ENCODE measurements around the gene LRPPRC.

Gene LRPPRC

GRCh38 chr2:43840965-43841364 is 154.8 kb downstream of the LRPPRC start:
- peaks cover 18% of the 10 kb centered on the region for H3K27me3 Mint-ChIP-seq (ENCODE audit: low read depth, poor library complexity)
- TF ChIP-seq CTCF (IDR thresholded peaks at IDR 0.05): no peak
- DNase-seq: no peak
- no peaks in the 10 kb centered on the region for H3K36me3 Mint-ChIP-seq (ENCODE audit: low read depth)
- H3K27ac Mint-ChIP-seq: peak overlapping the region; percentile 36
- H3K9me3 Mint-ChIP-seq: no peaks in the 10 kb centered on the region
- no peak overlapping the region for H3K4me3 Mint-ChIP-seq
- H3K4me1 Mint-ChIP-seq: no peaks in the 10 kb centered on the region

- no peak overlapping the region for H3K27ac Mint-ChIP-seq
- H3K4me1 Mint-ChIP-seq: no peaks in the 10 kb centered on the region
- TF ChIP-seq CTCF (IDR thresholded peaks at IDR 0.05): no peak
- peaks cover 20% of the 10 kb centered on the region for H3K27me3 Mint-ChIP-seq (ENCODE audit: low read depth, poor library complexity)
- H3K9me3 Mint-ChIP-seq: peaks cover 3% of the 10 kb centered on the region
- no peak for DNase-seq
- no peak overlapping the region for H3K4me3 Mint-ChIP-seq
- H3K36me3 Mint-ChIP-seq (ENCODE audit: low read depth): no peaks in the 10 kb centered on the region
Measured at GRCh38 chr2:43839776-43840564, 155.8 kb downstream of the LRPPRC start.

- H3K4me3 Mint-ChIP-seq: no peak within 1 kb of the TSS
- no peak for TF ChIP-seq CTCF (IDR thresholded peaks at IDR 0.05)
- H3K27ac Mint-ChIP-seq: no peak within 1 kb of the TSS
Measured at GRCh38 chr2:43838560-43839267, 157.1 kb downstream of the LRPPRC start, which contains the start of the genes ABCG5 and ABCG8. Gene ABCG5 (minus strand): TSS chr2:43838839. CDS start chr2:43838679, 160 bp downstream. Gene ABCG8 (plus strand): TSS chr2:43838971. CDS start chr2:43839054, 83 bp downstream.

GRCh38 chr2:43837831-43838559 is 157.8 kb downstream of the LRPPRC start:
- no peak overlapping the region for H3K27ac Mint-ChIP-seq
- peaks cover 3% of the 10 kb centered on the region for H3K9me3 Mint-ChIP-seq
- peaks cover 17% of the 10 kb centered on the region for H3K27me3 Mint-ChIP-seq (ENCODE audit: low read depth, poor library complexity)
- H3K36me3 Mint-ChIP-seq (ENCODE audit: low read depth): no peaks in the 10 kb centered on the region
- H3K4me1 Mint-ChIP-seq: no peaks in the 10 kb centered on the region
- TF ChIP-seq CTCF (IDR thresholded peaks at IDR 0.05): no peak
- DNase-seq: no peak
- no peak overlapping the region for H3K4me3 Mint-ChIP-seq

More at GRCh38 chr2:43838560-43839267, 157.1 kb downstream of the LRPPRC start, which contains the start of the genes ABCG5 and ABCG8:
- DNase-seq: no peak
- peaks cover 17% of the 10 kb centered on the region for H3K27me3 Mint-ChIP-seq (ENCODE audit: low read depth, poor library complexity)
- no peaks in the 10 kb centered on the region for H3K4me1 Mint-ChIP-seq
- H3K9me3 Mint-ChIP-seq: peaks cover 3% of the 10 kb centered on the region
- no peaks in the 10 kb centered on the region for H3K36me3 Mint-ChIP-seq (ENCODE audit: low read depth)

GRCh38 chr2:43837033-43837432 is 158.8 kb downstream of the LRPPRC start:
- no peak for TF ChIP-seq CTCF (IDR thresholded peaks at IDR 0.05)
- peaks cover 17% of the 10 kb centered on the region for H3K27me3 Mint-ChIP-seq (ENCODE audit: low read depth, poor library complexity)
- H3K27ac Mint-ChIP-seq: no peak overlapping the region
- no peaks in the 10 kb centered on the region for H3K4me1 Mint-ChIP-seq
- no peak overlapping the region for H3K4me3 Mint-ChIP-seq
- no peak for DNase-seq
- no peaks in the 10 kb centered on the region for H3K36me3 Mint-ChIP-seq (ENCODE audit: low read depth)
- H3K9me3 Mint-ChIP-seq: peaks cover 3% of the 10 kb centered on the region
